RPMI8226 (cell line): Measurements from ENCODE around the gene DDX47.
"Not testable (repeated sequence)": the region's sequence is repeated elsewhere in the genome, so short reads cannot be mapped to it uniquely, and the experiment has no call there.

ENCODE experiments used
- DNase-seq: peaks from one replicate; pipeline ENCODE4 v3.0.0-alpha.2; 2015

Gene DDX47

GRCh38 chr12:12875301-12875700, 62.2 kb downstream of the DDX47 start:
- DNase-seq: not testable (repeated sequence)

- DNase-seq: no peak
Measured at GRCh38 chr12:12877153-12877768, 64.1 kb downstream of the DDX47 start.

- no peak for DNase-seq
Measured at GRCh38 chr12:12877781-12878455, 64.8 kb downstream of the DDX47 start.
